HG03060 (cell line): ENCODE data around the gene PRDM16.
"Not testable (repeated sequence)": the region's sequence is repeated elsewhere in the genome, so short reads cannot be mapped to it uniquely, and the experiment has no call there.

Experiments
- ATAC-seq: cut with Tn5 transposase; IDR thresholded peaks from one replicate; pipeline ENCODE4 v1.9.1; 2021; ENCODE audit warnings: low read depth, moderate number of reproducible peaks; ENCODE audit not compliant: unreplicated experiment

PRDM16 gene

DNA sequence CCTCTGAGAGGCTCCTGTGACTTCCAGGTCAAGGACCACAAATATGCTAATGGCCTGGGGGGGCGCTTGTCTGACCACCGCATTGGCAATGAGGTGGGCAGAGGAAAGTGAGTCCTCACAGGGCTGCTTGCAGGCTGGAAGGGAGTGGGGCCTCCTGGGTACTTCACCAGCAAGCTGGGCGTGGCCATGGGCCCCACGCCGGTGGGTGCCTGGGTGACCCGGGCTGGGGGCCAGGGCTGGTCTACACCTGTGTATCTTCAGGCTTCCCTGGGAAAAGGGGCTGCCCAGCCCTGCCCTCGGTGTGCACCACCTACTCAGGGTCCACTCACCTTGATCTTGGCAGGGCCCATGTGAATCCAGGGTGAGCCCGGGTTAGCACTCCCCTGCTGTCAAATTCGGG lies 167.4 kb downstream of the PRDM16 start:
- ATAC-seq = no peak

DNA sequence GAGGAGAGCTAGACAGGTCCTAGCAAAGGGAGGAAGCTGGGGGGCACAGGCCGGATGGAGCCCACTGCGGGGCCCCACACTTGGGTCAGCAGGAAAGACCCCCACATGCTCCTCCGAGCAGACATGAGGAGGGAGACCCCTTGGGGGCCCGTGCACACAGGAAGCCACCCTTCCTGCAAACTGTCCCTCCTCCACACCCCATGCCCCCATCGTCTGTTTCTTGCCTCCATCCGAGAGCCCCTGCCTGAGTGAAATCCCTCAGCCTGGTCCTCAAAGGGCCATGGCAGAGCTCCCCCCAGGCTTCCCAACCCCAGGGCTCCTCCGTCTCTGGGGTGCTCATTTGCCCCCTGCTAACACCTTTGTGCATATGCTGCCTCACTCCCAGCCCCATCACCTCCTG lies 168.0 kb downstream of the PRDM16 start:
- no peak for ATAC-seq

DNA sequence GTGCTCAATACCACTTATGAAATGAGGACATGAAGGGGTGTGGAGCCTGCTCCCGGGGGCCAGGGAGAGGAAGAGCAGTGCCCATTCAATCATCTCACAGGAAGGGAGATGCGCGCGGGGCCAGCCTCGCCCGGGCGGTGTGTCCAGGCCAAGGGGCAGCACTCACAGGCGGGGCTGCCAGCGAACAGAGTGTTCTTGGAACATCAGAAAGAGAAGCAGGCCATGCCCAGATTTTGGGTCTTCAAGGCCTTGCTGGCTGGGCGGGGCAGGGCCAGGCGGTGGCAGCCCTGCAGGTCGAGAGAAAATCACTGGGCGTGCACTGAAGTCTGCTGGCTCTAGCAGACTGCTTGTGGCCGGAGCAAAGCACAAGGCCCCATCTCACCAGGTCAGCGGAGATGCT lies 168.6 kb downstream of the PRDM16 start:
- no peak for ATAC-seq

DNA sequence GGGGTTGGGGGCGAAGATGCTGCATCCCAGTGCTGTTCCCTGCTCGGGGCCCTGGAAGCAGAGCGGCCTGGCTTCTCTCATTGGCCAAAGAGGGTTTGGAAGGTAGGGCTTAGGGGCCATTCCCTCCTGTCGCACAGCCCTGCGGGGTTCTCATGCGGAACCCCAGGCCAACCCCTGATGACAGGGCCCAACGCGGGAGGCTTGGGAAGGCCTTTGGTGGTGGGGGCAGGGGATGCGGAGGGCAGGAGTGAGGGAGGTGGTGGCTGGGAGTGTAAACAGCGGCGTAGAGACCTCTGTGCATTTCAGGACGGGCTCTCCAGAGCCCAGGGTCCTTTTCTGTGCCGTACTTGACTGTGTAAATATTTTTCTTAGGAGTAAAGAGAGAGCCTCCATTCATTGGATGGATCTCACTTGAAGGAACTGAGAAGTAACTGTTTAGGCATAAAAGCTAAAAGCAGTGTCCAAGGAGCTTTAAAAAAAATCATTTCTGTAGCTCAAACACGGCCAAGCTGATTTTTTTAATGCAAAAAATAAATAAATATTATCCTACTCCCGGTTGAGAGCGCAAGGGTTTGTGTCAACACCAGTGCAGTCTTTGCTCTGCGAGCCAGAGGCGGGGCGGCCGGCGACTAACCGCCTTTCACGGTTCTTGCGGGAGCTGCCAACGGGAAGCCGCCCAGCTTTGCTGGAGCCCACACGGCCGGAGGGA lies 169.1 kb downstream of the PRDM16 start:
- no peak for ATAC-seq

DNA sequence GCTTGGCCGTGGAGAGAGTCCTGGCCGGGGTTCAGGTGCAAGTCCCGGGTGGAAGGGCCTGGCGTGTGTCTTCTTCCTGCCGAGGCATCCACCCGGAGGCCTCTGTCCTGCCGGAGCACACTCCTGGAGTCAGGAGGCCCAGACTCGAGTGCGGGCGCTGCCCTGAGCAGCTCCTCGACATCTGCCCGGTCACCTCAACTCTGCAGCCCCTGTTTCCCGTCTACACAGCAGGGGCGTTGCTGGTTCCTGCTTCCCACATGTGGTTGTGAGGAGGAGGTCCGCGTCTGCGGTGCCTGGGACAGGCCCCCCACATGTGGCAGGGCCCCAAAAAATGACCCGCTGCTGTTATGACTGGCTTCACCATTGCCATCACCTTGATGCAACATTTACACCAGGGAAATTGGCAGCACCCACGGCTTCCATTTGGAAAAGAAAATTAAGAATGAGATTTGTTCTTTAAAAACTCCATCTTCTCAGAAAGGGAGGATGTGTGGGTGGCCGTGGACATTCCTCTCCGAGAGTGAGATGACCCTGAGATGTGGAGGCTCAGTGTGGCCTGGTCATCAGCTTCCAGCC lies 169.8 kb downstream of the PRDM16 start:
- ATAC-seq = no peak

DNA sequence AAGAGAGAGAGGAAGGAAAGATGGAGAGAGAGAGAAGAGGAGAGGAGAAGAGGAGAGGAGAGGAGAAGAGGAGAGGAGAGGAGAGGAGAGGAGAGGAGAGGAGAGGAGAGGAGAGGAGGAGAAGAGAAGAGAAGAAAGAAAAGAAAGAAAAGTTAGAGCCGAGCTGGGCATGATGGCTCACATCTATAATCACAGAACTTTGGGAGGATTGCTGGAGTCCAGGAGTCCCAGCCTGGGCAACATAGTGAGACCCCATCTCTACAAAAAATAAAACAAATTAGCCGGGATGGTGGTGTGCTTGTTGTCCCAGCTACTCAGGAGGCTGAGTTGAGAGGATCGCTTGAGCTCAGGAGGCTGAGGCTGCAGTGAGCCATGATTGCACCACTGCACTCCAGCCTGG lies 171.0 kb downstream of the PRDM16 start:
- not testable (repeated sequence) for ATAC-seq

DNA sequence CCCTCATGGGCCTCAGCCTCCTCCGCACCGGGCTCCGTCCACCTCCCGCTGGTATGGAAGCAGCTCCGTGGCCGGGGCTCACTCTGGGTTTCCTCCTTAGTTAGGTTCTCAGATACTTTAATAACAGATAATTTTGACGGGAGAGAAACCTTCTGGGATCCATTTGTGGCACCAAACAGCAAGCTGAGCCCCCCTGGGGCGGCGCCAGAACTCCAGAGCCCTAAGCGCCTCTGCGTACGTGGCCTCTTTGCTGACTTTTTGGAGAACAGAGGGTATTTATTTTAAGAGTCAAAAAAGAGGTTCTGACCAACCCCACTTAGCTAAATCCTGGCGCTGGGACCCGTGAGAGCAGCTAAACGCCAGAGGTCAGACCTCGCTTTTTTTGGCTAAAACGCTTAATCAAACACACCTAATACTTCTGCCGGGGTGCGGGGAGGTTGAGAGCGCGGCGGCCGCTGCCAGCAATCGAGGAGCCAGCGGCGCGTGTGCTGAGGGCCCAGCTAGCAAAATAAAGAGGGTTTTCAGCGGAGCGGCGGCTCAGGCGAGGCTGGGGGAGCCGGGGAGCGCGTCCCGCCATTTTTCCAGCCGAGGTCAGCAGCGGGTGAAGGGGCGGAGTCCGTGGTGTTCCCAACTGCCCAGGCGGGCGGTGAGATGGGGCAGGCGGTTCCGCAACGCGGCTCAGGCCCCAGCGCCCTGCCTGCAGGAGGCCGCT lies 171.7 kb downstream of the PRDM16 start:
- no peak for ATAC-seq

DNA sequence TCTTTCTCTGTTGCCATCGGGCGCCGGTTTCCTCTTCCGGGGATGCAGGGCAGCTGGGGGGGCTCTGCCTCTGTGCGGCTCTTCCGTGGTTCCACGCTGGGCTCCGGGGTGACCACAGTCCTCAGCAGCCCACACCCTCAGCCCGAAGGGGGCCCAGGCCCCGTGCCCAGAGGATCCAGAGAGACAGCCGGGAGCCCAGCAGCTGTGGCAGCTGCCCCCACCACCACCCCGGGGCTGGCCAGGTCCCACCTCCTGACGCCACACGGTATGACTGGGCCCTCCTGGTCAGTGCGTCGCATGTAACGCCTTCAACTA lies 172.2 kb downstream of the PRDM16 start:
- no peak for ATAC-seq

DNA sequence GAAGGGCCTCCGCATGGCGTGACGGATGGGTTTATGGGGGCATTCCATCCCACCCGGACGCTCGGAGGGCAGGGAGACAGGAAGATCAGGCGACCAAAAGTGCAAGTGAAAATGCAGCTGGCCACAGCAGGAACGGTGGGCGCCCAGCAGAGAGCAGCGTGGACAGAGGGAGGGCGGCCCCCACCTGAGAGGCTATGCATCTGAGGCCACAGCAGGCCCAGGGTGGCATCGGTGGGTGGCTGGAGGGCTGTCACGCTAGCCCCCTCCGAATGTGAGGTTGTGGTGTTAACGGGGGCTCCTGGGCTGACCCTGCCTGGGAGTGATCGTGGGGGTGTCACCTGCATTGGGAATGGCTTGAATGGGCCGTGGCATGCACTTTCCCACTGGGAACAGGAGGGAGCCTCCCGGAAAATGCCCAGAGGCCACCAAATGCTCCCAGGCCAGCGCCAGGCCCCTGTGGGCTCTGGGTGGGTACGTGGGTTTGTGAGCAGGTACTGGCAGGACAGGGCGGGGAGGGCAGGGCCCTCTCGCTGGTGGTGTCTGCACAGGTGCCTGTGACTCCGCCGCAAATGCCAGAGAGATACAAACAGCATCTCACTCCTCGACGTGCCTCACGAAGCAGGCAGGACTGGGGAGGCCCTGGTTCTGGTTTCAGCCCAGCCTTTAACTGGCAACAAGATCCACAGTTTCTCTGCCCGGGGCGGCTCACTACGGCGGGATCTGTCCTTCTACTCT lies 172.8 kb downstream of the PRDM16 start:
- ATAC-seq = no peak

DNA sequence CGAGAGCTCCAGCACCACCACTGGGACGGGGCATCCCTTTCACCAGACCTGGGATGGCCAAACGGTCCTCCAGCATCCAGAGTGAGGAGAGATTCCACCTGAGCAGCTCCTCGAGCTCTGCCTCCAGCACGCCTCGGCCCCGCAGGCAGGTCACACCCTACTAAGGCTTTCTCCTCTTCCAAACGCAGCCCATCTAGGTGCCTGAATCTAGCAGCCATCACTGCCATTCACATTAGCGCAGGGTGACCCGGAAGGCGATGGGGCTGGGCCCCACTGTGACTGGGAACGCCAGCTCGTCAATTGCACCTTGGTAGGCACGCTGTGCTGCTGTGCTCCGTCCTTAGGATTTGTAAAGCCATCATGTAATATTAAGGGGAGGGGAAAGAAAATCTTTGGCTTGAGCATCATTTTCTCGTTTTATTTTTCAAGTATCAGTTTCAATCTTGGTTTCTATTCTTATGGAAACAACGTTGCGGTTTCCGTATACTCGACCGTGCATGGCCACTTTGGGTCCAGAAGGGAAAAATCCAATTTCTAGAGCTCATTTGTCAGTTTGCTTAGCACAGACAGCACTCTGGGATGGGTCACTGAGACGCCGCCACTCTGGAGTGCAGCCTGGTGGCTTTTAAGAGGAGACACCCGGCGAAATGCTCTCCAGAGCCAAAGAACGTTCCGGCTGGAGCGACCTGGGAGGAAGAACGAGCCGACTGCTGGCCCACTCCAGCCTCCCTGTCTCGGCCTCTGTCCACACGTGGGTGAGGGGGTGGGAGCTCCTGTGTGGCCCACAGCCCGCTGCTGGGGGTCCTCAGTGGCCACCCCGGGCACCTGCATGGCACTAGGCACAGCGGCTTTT lies 173.6 kb downstream of the PRDM16 start:
- ATAC-seq = no peak

DNA sequence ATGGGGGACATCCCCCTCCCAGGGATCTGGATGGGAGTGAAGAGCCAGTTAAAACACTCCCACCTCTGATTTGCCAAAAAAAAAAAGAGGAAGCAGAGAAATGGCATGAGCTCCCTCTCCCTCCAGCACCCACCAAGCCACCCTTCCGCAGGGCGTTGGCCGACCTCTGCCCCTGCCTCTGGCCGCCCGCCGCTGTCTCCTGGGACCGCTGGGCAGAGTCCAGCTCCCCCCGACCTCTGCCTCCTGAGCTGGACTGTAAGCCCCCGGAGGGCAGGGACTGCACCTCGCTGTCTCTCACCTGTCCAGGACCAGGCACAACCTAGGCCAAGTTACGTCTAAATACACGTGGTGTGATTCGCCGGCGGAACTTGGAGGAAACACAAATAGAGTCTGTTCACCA lies 174.3 kb downstream of the PRDM16 start:
- no peak for ATAC-seq

DNA sequence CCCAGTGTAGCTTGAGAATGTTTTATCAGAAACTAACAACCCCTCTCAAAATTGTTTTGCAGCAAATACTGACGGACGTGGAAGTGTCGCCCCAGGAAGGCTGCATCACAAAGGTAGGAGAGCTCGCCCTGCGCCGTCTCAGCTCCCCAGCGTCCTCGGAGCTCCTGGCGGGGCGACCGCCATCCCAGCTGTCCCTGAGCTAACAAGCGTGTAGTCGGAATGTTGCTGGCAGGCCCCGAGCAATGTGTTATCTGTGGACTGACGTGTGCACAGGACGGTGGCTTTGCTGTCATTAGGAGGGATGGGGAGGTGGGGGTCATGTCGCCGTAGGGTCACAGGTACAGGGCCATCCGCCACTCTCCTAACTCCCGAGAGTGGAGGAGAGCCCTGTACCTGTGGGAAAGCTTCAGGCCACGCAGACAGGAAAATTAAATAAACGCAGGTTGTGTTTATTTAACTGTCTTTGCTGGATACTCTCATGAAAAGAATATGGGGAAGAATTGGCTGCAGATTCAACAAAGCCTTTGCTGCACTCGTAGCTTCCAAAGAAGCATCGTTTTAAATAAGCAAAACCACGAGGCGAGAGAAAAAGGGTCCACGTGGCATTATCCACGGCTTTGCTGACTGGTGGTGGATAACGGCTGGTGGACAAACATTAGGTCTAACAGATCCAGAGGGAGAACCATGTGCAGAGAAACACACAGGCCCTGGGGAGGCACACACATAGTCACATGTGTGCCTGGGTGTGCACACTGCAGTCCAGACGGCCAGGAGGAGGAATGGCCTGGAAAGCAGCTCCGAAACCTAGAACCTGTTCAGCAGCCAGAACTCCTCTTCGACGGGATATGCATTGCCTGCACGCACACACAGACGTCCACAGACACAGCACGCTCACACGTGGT lies 175.3 kb downstream of the PRDM16 start:
- no peak for ATAC-seq

DNA sequence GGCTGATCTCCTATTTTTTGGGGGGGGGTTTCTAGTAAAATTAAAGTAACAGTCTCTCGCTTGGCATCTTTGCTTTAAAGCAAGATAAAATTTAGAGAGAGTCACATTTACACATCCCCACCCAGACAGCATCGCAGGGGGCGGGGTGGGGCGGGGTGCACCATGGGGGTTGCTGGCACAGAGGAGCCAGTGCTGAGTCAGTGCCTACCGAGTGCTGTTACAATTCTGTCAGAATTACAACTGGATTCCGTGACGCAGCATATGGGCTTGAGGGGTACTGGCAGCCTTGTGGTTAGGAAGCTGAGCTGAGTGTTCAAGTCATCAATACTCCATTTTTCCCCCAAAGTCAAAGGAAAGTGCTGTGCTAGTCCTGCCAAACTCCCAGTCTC lies 175.9 kb downstream of the PRDM16 start:
- no peak for ATAC-seq

DNA sequence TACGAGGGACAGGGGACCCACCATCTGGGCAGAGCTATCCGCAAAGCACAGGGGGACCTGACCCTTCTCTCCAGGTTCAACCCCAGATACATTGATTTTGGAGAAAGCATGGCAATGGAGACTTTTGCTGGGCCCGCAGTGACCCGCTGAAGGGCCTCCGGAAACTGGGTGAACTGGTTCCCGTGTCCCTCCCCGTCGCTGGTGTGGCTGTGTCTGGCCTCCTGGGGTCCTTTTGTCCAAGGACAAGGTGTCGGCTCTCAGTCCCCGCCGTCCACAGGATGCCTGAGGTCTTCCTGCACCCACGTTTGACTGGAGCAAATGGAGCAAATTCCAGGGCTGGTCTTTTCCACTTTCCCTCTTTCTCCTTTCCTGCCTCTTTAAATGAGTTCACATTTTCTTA lies 176.3 kb downstream of the PRDM16 start:
- ATAC-seq = no peak

DNA sequence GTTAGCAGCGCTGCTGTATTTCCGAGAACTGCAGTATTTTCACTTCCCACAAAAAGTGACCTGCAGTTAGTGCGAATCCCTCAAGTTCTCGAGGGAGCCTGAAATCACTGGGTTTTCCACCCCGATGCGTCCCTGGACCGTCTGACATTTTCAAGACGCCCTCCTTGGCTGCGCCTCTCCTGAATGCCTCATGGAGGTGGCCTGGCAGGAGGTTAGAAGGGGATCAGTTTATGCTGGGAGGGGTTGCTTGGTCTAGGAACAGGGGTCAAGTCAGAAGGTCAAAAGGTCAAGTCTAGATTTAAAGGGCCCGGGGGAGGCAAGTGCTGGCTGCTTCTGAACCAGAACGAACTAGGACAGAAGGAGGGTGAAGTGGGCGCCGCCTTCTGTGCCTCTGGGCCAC lies 176.8 kb downstream of the PRDM16 start:
- no peak for ATAC-seq

DNA sequence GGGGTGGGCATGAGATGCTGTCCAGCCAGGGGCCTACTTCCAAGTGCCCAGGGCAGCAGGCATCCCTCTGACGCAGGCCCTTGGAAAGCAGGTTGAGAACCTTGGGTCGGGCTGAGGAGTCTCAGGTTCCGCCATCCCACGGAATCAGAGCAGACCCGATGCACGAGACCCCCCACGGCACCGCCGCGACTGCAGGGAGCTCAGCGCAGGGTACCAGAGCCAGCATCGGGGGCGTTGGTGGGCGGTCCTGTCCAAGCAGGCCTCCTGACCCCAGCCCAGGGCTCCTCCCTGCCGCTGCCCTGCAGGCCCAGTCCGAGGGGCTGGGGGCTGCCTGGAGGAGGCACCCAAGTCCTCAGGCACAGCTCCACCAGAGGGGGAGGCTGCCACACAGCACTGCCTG lies 177.2 kb downstream of the PRDM16 start:
- no peak for ATAC-seq

DNA sequence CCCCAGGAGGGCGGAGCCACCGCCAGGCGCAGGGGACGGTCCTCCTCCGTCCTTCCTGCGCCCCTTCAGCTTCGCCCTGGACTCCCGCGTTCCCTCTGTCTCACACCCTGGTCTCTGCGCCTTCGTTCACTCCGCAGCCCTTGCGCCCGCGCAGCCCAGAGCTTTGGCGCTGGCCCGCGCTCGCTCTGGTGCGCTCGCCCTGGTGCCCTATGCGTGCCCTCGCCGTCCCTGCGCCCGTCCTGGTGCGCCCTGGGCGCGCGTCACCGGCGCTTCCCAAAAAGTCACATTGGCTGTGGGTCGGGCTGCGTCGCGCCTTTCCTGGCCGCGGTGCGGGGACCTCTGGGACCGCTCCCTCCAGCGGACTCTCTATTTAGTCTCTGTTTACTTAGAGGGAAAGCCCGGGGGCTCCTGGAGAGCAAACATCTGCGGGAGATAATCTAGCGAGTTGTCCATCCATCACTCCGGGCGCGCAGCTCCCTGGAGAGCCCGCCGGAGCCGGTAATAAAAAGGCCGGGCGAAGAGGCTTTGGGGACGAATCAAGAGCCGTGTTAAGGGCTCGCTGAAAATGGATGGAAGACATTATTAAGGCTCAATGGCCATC lies 178.6 kb downstream of the PRDM16 start:
- no peak for ATAC-seq

DNA sequence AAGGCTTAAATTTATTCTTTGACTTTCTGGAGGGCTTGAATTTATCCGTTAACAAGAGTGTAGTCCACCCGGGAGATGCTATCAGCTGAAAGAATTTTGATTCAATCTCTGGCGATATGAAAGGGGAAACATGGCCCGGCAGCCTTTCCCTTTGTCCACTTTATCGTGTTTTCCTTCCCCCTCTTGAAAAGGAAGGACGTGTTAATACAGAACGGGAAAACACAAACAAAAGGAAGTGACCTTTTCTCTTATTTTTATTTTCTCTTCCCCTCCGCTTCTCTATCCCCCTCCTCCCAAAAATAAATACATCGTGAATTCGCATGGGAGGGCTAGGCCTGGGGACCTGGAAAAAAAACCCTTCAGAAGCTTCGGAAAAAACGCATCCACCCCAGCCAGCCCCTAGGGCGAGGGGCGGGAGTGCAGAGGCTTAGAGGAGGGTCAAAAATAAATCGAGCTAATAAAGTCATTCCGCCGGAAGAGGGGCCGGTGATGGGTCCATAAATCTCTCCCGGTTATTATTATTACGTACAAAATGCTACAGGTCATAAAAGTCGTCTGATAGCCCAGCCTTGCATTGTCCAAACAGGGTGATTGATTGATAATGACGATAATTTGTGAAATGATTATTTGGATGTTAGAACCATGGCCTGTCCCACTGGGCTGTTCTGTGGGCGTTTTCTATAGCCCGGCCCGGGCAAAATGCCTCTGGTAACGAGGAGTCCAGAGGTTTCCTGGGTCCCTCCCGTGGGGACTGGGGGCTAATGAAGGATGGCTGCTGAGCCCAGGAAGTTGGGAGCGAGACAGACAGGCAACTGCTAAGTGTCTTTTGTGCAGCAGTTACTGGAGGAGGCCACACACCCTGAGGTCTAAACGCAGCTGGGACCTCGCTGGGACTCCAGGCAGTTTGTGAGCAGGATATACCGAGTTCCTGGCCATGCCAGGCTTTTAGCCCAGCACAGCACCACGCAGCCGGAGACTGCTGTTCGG lies 179.4 kb downstream of the PRDM16 start:
- ATAC-seq = no peak
